Measurements from ENCODE around the gene CALML6. TPM values are rescaled to one million over a fixed set of nuclear protein-coding genes. Genes with fewer than 3 reads are reported as not detected.
A peak's percentile ranks its signal among the peaks of the same experiment; 100 is the strongest.

CALML6 gene
- total and polyA plus RNA-seq, 9 donors, result 0.04 to 0.43 (median 0.13) TPM; not detected in 2

- Histone ChIP-seq H3K27ac (peak overlapping the region in 1 of 2 donors; percentile 18), H3K36me3 (no peaks in the 10 kb centered on the region), H3K9me3 (no peaks in the 10 kb centered on the region), H3K4me3 (no peak overlapping the region), H3K27me3 (no peaks in the 10 kb centered on the region), H3K4me1 (ENCODE audit: insufficient read depth) (peaks cover 4% of the 10 kb centered on the region)
- TF ChIP-seq CTCF (IDR thresholded peaks at IDR 0.05) (no peak), POLR2A (IDR thresholded peaks at IDR 0.05) (no peak), EP300 (IDR thresholded peaks at IDR 0.05) (no peak)
- DNase-seq, result peak in 4 of 5 donors; percentile 30 to 61 (median 58)
- intact Hi-C loops (cut with DNase I), result loop anchor here in 1 of 4 donors (5.0 kb wide), 1 partner anchor 125 kb away; no protein-coding TSS in a partner anchor
- WGBS, 3 donors, result 70 to 81% (median 78%) methylated on average over 5 to 8 of the region's 8 CpGs
Measured at GRCh38 chr1:1907098-1907736, 7.8 kb upstream of the CALML6 start.

GRCh38 chr1:1908506-1908791, 6.6 kb upstream of the CALML6 start:
- Histone ChIP-seq H3K27ac (peak overlapping the region; percentile 48 to 61), H3K4me3 (peak overlapping the region; percentile 68), H3K36me3 (no peaks in the 10 kb centered on the region), H3K4me1 (ENCODE audit: insufficient read depth) (peaks cover 4% of the 10 kb centered on the region), H3K27me3 (no peaks in the 10 kb centered on the region), H3K9me3 (no peaks in the 10 kb centered on the region)
- TF ChIP-seq EP300 (IDR thresholded peaks at IDR 0.05) (no peak), CTCF (IDR thresholded peaks at IDR 0.05) (no peak), POLR2A (IDR thresholded peaks at IDR 0.05) (no peak)
- WGBS, 3 donors, result 3 to 6% (median 6%) methylated on average over 12 to 21 of the region's 21 CpGs
- intact Hi-C loops (cut with DNase I), result loop anchor here in 1 of 4 donors (5.0 kb wide), 1 partner anchor 126 kb away; no protein-coding TSS in a partner anchor
- peak in 2 of 5 donors; percentile 51 to 58 for DNase-seq

GRCh38 chr1:1910033-1910465, 5.0 kb upstream of the CALML6 start:
- peaks cover 4% of the 10 kb centered on the region for H3K4me1 ChIP-seq (ENCODE audit: insufficient read depth)
- no peaks in the 10 kb centered on the region for H3K36me3 ChIP-seq
- no peaks in the 10 kb centered on the region for H3K27me3 ChIP-seq
- DNase-seq, result no peak
- intact Hi-C loops (cut with DNase I), result no loop called here
- 81 to 87% (median 86%) methylated on average over 6 of the region's 6 CpGs for WGBS, 3 donors
- no peak overlapping the region for H3K27ac ChIP-seq
- H3K4me3 ChIP-seq, result no peak overlapping the region
- no peaks in the 10 kb centered on the region for H3K9me3 ChIP-seq
- TF ChIP-seq CTCF (IDR thresholded peaks at IDR 0.05), result no peak
- TF ChIP-seq EP300 (IDR thresholded peaks at IDR 0.05), result no peak
- no peak for TF ChIP-seq POLR2A (IDR thresholded peaks at IDR 0.05)

GRCh38 chr1:1910651-1911331, 4.3 kb upstream of the CALML6 start:
- H3K9me3 ChIP-seq, result no peaks in the 10 kb centered on the region
- WGBS, 3 donors, result 91 to 92% (median 92%) methylated on average over 14 to 22 of the region's 22 CpGs
- H3K4me1 ChIP-seq (ENCODE audit: insufficient read depth), result peaks cover 4% of the 10 kb centered on the region
- H3K27ac ChIP-seq, result no peak overlapping the region
- TF ChIP-seq POLR2A (IDR thresholded peaks at IDR 0.05), result no peak
- H3K36me3 ChIP-seq, result no peaks in the 10 kb centered on the region
- intact Hi-C loops (cut with DNase I), result no loop called here
- no peak overlapping the region for H3K4me3 ChIP-seq
- no peaks in the 10 kb centered on the region for H3K27me3 ChIP-seq
- DNase-seq, result peak in 3 of 5 donors; percentile 23 to 50 (median 49)
